ENCODE data around the gene ABCB7. TPM values are rescaled to one million over a fixed set of nuclear protein-coding genes. Genes with fewer than 3 reads are reported as not detected.

The ABCB7 gene
- total RNA-seq, 1 donor from 2014 or later: 18.9 TPM

Other genes with a start within 250 kb of the ABCB7 start
- not detected in 2 replicates for gene NEXMIF, start 230.8 kb downstream of the ABCB7 start, total RNA-seq
- 11.3 and 13.7 TPM in 2 replicates for gene UPRT, start 117.8 kb upstream of the ABCB7 start, total RNA-seq

All from osteocyte (in vitro differentiated cells).